Measurements from ENCODE around the gene PLA2G2A. TPM values are rescaled to one million over a fixed set of nuclear protein-coding genes. Genes with fewer than 3 reads are reported as not detected.

PLA2G2A gene
- total and polyA plus RNA-seq, 2 of the 8 experiments (the other 6 are each of a cell fraction or from before 2014, with no cell fraction given) = 0.69 to 3.7 TPM

- Histone ChIP-seq H2BK5ac (ENCODE audit: low read depth, low read length) (no peak overlapping the region), H4K5ac (ENCODE audit: insufficient read length, low read depth, low read length) (no peak overlapping the region), H3K27ac (ENCODE audit: low read depth, low read length) (no peak overlapping the region), H3K23me2 (ENCODE audit: low read depth, low read length) (no peaks in the 10 kb centered on the region; the same call in 1 of the 2 replicates), H3K9me3 (ENCODE audit: insufficient read depth in 2 of 2, low read depth in 1 of 2, low read length in 1 of 2) (peaks cover 0 to 2% of the 10 kb centered on the region in 2 experiments; a peak in 1 of 4 replicates), H2BK20ac (ENCODE audit: low read length) (no peak overlapping the region), H2BK12ac (ENCODE audit: low read depth, low read length) (no peak overlapping the region), H3K14ac (ENCODE audit: insufficient read length) (no peak overlapping the region), H3K79me1 (ENCODE audit: low read depth, low read length) (no peaks in the 10 kb centered on the region), H4K91ac (replicated peaks; ENCODE audit: insufficient read length, low read length) (no peak overlapping the region), H3K4me2 (ENCODE audit: insufficient read depth in 1 of 2, low read depth in 2 of 2, low read length in 2 of 2) (no peak overlapping the region), H3K4me1 (replicated peaks in 1 of 4; ENCODE audit: control insufficient read depth in 3 of 4, insufficient read depth in 4 of 4, low read length in 3 of 4) (peaks cover 0 to 5% (median 0%) of the 10 kb centered on the region in 4 experiments; a peak in 1 of 7 replicates), H2BK120ac (replicated peaks; ENCODE audit: low read depth, low read length) (no peak overlapping the region), H2AK5ac (ENCODE audit: low read depth, low read length) (no peak overlapping the region), H3K56ac (replicated peaks; ENCODE audit: insufficient read length, low read depth, low read length) (no peak overlapping the region), H2AFZ (ENCODE audit: low read length) (no peak overlapping the region), H3K79me2 (ENCODE audit: control insufficient read depth in 1 of 2, insufficient read depth in 2 of 2, low read length in 2 of 2) (no peaks in the 10 kb centered on the region), H3K36me3 (ENCODE audit: control insufficient read depth in 2 of 4, insufficient read depth in 4 of 4, low read length in 3 of 4) (no peaks in the 10 kb centered on the region), H3K23ac (ENCODE audit: insufficient read length) (no peak overlapping the region), H4K20me1 (replicated peaks in 1 of 2; ENCODE audit: control insufficient read depth in 1 of 2, insufficient read depth in 2 of 2, low read length in 2 of 2) (no peaks in the 10 kb centered on the region), H3K4ac (replicated peaks; ENCODE audit: insufficient read length, low read depth, low read length) (no peak overlapping the region), H3K9ac (replicated peaks in 1 of 4; ENCODE audit: extremely low read depth in 1 of 4, low read depth in 3 of 4, low read length in 3 of 4) (no peak overlapping the region), H3K4me3 (ENCODE audit: extremely low read depth in 1 of 4, insufficient read depth in 2 of 4, low read depth in 3 of 4, low read length in 4 of 4) (no peak overlapping the region), H4K8ac (ENCODE audit: extremely low read depth, insufficient read depth, low read length) (no peak overlapping the region), H2BK15ac (ENCODE audit: low read length) (no peak overlapping the region), H3K18ac (ENCODE audit: extremely low read depth, low read length) (no peak overlapping the region), H3K27me3 (replicated peaks in 1 of 4; ENCODE audit: control insufficient read depth in 3 of 4, extremely low read depth in 1 of 4, insufficient read depth in 3 of 4, low read length in 3 of 4) (no peaks in the 10 kb centered on the region)
- ChIA-PET POLR2A (ENCODE audit: partially characterized antibody) (no interaction called here), CTCF (ENCODE audit: partially characterized antibody) (interaction anchor here (0.6 to 1.8 kb wide), 2 partner anchors 199 to 210 kb away, joined by 3 to 4 read pairs; no protein-coding TSS in a partner anchor)
- 89% methylated on average over 3 of the region's 3 CpGs; no CpG with 5 or more reads in 1 of the 2 experiments for WGBS, 2 experiments (ENCODE audit: extremely low coverage in 1 of 2, insufficient coverage in 1 of 2, insufficient read length in 1 of 2, insufficient replicate concordance in 2 of 2, low coverage in 1 of 2, low lambda C conversion rate in 2 of 2, missing lambda C conversion rate in 1 of 2)
- no peak for DNase-seq (ENCODE audit: low read depth in 1 of 2, low spot score in 2 of 2)
- no peak for FAIRE-seq
- no peak for TF ChIP-seq KDM4A (IDR thresholded peaks at IDR 0.05; ENCODE audit: low read depth, low read length, severe bottlenecking)
- no peak for TF ChIP-seq SIX5 (IDR thresholded peaks at IDR 0.05; ENCODE audit: low read depth, low read length)
- TF ChIP-seq NANOG (IDR thresholded peaks at IDR 0.05; ENCODE audit: insufficient read depth, low read depth, low read length, poor library complexity, severe bottlenecking) = no peak
- no peak for TF ChIP-seq FOSL1 (IDR thresholded peaks at IDR 0.05; ENCODE audit: insufficient read depth, low read depth, low read length)
- no peak for TF ChIP-seq BRCA1 (IDR thresholded peaks at IDR 0.05; ENCODE audit: low read depth, low read length)
- no peak for TF ChIP-seq ATF2 (IDR thresholded peaks at IDR 0.05; ENCODE audit: low read length)
- TF ChIP-seq JUND (IDR thresholded peaks at IDR 0.05; ENCODE audit: low read length) = no peak
- no peak for TF ChIP-seq TAF1 (IDR thresholded peaks at IDR 0.05; ENCODE audit: low read depth, low read length)
- TF ChIP-seq EGR1 (IDR thresholded peaks at IDR 0.05; ENCODE audit: borderline replicate concordance, low read depth, low read length) = no peak
- TF ChIP-seq CTCF (IDR thresholded peaks at IDR 0.05; ENCODE audit: control extremely low read depth in 1 of 3, insufficient read depth in 1 of 3, low read depth in 1 of 3, low read length in 3 of 3) = no peak
These were observed 37.3 kb downstream of the PLA2G2A start for GRCh38 chr1:19942088-19942487.
